ENCODE results near the gene ASPSCR1. TPM values are rescaled to one million over a fixed set of nuclear protein-coding genes. Genes with fewer than 3 reads are reported as not detected.

ASPSCR1 gene
- total RNA-seq, 1 donor from 2014 or later = 45.9 TPM

DNA sequence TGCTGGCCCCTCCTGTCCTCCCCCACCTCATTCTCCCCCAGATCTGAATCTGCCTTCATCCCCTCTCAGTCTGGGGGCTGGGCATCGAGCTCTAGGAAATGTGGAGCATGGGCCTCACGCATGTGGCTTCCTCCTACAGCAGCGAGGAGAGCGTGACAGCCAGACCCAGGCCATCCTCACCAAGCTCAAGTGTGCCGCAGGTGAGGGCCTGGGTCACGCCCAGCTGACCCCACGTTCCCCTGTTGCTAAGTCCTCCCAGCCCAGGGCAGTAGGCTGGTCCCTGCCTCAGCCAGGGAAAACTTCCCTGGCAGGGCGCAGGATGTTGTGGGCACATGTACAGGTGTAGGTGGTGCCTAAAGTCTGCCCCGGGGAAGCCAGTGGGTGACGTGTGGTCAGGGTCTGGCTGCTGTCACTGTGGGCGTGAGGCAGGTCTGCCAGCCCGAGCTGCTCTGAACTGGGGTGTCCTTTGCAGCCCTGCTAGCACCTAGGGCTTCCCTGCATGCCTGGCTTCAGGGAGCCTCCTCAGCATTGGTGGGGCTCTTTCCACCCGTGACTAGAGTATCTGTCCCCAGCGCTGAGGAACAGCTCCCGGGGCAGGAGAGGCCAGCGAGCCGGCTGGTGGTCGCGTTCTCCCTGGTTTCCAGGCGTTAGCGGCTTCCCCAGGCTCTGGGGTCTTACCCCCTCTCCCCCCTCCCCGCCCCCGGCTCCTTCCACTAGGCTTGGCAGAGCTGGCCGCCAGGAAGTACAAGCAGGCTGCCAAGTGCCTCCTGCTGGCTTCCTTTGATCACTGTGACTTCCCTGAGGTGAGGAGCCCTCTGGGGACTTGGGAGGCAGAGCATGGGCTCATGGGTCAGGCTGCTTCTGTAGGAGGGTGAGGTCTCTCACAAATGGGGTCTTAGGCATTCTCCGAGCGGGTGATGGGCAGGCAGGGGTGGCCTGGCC is 77.9 kb downstream of the ASPSCR1 start:
- no peaks in the 10 kb centered on the region for H3K9me3 Mint-ChIP-seq (ENCODE audit: unreplicated experiment)
- peaks cover 14% of the 10 kb centered on the region for H3K36me3 Mint-ChIP-seq (ENCODE audit: unreplicated experiment)
- DNase-seq (ENCODE audit: extremely low spot score, unreplicated experiment) = no peak
- no peak overlapping the region for H3K4me3 Mint-ChIP-seq (ENCODE audit: unreplicated experiment)
- H3K27ac Mint-ChIP-seq (ENCODE audit: unreplicated experiment) = no peak overlapping the region
- peaks cover 15% of the 10 kb centered on the region for H3K4me1 Mint-ChIP-seq (ENCODE audit: unreplicated experiment)
- H3K27me3 Mint-ChIP-seq (ENCODE audit: unreplicated experiment) = no peaks in the 10 kb centered on the region
- TF ChIP-seq, protein P1, sequence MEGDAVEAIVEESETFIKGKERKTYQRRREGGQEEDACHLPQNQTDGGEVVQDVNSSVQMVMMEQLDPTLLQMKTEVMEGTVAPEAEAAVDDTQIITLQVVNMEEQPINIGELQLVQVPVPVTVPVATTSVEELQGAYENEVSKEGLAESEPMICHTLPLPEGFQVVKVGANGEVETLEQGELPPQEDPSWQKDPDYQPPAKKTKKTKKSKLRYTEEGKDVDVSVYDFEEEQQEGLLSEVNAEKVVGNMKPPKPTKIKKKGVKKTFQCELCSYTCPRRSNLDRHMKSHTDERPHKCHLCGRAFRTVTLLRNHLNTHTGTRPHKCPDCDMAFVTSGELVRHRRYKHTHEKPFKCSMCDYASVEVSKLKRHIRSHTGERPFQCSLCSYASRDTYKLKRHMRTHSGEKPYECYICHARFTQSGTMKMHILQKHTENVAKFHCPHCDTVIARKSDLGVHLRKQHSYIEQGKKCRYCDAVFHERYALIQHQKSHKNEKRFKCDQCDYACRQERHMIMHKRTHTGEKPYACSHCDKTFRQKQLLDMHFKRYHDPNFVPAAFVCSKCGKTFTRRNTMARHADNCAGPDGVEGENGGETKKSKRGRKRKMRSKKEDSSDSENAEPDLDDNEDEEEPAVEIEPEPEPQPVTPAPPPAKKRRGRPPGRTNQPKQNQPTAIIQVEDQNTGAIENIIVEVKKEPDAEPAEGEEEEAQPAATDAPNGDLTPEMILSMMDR (IDR thresholded peaks at IDR 0.05) = no peak

DNA sequence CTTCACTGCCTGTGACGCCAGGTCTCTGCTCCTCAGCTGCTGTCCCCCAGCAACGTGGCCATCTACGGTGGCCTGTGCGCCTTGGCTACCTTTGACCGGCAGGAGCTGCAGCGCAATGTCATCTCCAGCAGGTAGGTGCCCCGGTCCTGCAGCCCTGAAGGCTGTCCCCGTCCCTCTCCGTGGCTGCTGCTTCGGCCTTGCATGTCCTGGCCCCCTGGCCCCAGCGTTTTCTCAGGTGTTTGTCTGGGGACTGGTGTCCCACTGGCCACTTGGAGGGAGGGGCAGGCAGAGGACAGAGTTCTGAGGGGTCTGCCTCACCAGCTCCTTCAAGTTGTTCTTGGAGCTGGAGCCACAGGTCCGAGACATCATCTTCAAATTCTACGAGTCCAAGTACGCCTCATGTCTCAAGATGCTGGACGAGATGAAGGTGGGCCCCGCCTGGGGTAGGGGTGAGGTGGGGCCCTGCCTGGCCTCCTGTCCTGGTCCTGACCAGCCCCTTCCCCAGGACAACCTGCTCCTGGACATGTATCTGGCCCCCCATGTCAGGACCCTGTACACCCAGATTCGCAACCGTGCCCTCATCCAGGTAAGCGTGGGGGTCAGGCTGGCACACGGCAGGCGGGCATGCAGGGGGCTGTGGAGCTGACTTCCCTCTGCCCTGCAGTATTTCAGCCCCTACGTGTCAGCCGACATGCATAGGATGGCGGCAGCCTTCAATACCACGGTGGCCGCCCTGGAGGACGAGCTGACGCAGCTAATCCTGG is 78.7 kb downstream of the ASPSCR1 start:
- H3K27me3 Mint-ChIP-seq (ENCODE audit: unreplicated experiment) = no peaks in the 10 kb centered on the region
- H3K27ac Mint-ChIP-seq (ENCODE audit: unreplicated experiment) = no peak overlapping the region
- no peak for DNase-seq (ENCODE audit: extremely low spot score, unreplicated experiment)
- H3K9me3 Mint-ChIP-seq (ENCODE audit: unreplicated experiment) = no peaks in the 10 kb centered on the region
- TF ChIP-seq, protein P1 (IDR thresholded peaks at IDR 0.05) = no peak
- H3K4me1 Mint-ChIP-seq (ENCODE audit: unreplicated experiment) = peaks cover 9% of the 10 kb centered on the region
- peaks cover 14% of the 10 kb centered on the region for H3K36me3 Mint-ChIP-seq (ENCODE audit: unreplicated experiment)
- no peak overlapping the region for H3K4me3 Mint-ChIP-seq (ENCODE audit: unreplicated experiment)

DNA sequence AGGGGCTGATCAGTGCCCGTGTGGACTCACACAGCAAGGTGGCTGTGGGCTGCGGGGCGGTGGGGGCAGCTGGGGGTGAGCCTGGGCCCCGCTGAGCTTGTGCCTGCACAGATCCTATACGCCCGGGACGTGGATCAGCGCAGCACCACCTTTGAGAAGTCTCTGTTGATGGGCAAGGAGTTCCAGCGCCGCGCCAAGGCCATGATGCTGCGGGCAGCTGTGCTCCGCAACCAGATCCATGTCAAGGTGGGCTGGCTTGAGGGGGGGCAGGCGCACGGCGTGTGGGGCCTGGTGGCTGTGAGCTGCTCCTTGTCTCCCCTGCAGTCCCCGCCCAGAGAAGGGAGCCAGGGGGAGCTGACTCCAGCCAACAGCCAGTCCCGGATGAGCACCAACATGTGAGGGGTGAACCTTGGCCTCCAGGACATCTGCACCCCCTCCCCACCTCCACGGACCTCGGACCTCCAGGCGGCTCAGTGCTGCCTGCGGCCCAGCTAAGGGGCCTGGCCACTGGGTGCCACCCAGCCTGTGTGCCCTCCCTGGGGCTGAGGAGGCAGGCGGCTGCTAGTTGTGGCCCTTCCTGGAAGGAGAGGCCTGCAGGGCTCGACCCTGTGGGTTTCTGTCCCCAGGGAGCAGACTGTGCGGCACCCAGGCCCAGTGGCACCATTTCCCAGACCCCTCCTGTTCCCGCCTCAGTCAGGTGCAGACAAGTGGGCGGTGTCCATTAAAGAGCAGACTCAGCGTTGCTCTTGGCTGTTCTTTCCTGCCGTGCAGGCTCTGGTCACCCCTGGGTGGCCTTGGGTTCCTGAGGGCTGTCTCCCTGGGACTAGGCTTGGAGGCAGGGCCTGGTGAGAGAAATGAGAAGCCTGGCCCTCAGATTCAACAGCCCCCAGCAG is 79.5 kb downstream of the ASPSCR1 start:
- H3K27ac Mint-ChIP-seq (ENCODE audit: unreplicated experiment) = no peak overlapping the region
- H3K27me3 Mint-ChIP-seq (ENCODE audit: unreplicated experiment) = no peaks in the 10 kb centered on the region
- no peak overlapping the region for H3K4me3 Mint-ChIP-seq (ENCODE audit: unreplicated experiment)
- peaks cover 14% of the 10 kb centered on the region for H3K36me3 Mint-ChIP-seq (ENCODE audit: unreplicated experiment)
- TF ChIP-seq, protein P1 (IDR thresholded peaks at IDR 0.05) = no peak
- DNase-seq (ENCODE audit: extremely low spot score, unreplicated experiment) = no peak
- H3K9me3 Mint-ChIP-seq (ENCODE audit: unreplicated experiment) = no peaks in the 10 kb centered on the region
- peaks cover 9% of the 10 kb centered on the region for H3K4me1 Mint-ChIP-seq (ENCODE audit: unreplicated experiment)

DNA sequence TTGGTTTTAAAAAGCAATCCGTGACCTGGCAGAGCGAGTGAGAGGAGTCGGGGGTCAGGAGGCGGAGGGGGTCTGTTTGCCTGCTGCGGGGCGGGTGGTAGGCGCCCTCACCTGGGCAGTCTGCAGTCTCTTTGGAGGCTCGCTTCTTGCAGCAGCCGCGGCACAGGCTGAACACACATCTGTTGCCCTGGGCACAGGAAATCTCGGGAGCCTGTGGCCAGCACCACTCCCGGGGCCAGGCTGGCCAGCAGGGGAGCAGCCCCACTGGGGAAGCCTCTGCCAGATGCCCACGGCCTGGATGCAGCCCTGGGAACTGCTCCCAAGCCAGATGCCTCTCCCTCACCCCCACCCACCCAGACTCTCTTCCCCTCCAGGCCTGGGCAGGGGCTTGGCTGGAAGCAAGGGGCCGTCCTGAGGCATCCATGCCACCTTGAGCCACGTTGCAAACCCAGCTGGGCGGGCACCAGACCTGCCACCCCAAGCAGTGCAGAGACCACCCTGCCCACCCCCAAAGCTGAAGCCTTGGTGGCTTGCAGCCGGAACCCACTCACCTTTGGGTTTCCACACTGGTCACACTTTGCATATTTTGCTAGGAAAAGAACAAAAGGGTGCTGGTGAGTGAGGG is 80.9 kb downstream of the ASPSCR1 start:
- no peaks in the 10 kb centered on the region for H3K27me3 Mint-ChIP-seq (ENCODE audit: unreplicated experiment)

More for the DNA sequence above, 80.9 kb downstream of the ASPSCR1 start:
- Mint-ChIP-seq H3K4me1 (ENCODE audit: unreplicated experiment) (peaks cover 2% of the 10 kb centered on the region), H3K36me3 (ENCODE audit: unreplicated experiment) (peaks cover 14% of the 10 kb centered on the region), H3K9me3 (ENCODE audit: unreplicated experiment) (no peaks in the 10 kb centered on the region), H3K4me3 (ENCODE audit: unreplicated experiment) (no peak overlapping the region), H3K27ac (ENCODE audit: unreplicated experiment) (no peak overlapping the region)
- DNase-seq (ENCODE audit: extremely low spot score, unreplicated experiment) = no peak
- TF ChIP-seq, protein P1 (IDR thresholded peaks at IDR 0.05) = no peak

All from osteocyte (in vitro differentiated cells).